HG02763 (cell line): ENCODE data around the gene IQCM.

Experiments used
- ATAC-seq: cut with Tn5 transposase; IDR thresholded peaks from one replicate; pipeline ENCODE4 v1.9.1; 2021; ENCODE audit warnings: mild to moderate bottlenecking, moderate library complexity; ENCODE audit not compliant: unreplicated experiment

Gene IQCM

GRCh38 chr4:149713031-149713430 lies 102.6 kb downstream of the IQCM start:
- no peak for ATAC-seq

GRCh38 chr4:149711593-149712365 lies 103.9 kb downstream of the IQCM start:
- ATAC-seq: no peak

GRCh38 chr4:149709640-149710039 lies 106.0 kb downstream of the IQCM start:
- ATAC-seq: no peak

DNA sequence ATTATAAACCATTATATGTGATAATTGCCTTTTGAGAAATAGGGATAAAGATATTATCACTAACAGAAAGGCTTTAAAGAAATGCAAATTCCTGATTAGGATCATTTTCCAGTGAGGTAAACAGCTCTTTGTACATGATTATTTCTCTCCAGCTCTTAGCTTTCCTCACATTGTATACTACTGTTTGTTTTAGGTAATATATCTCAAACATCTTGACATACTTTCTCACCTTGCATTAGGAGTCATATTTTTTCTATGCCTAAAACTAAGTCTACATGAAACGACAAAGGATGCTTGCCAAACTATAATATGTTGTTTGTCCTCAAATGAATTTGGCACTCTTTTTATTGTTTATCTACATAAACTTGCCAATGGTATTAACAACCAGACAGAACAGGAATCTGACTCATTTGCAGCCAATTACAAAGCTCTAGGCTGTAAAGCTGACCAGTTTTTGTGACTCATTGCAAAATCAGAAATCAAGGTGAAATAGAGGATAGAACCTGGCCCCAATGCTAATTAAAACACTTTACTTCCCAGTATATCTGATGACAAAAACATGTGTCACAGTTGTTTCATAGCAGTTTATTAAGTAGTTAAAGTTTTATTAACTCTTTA lies 107.0 kb downstream of the IQCM start:
- no peak for ATAC-seq

DNA sequence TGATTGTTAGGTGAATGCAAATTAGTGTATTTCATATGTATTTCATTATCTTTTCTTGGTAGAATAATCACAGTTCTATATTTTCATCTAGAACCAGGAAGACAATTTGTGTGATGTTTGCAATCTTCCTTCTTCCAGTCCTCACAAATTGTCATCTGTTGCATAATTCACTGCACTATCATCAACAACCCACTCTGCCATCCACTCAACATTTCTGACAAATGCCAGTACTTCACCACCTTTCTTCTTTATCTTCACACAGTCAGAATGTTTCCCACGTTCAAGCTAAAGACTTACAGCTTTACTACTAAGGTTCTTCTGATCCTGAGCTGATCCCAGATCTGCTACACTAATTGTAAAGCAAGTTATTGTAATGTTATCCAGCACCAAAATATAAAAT lies 107.8 kb downstream of the IQCM start:
- ATAC-seq: no peak

DNA sequence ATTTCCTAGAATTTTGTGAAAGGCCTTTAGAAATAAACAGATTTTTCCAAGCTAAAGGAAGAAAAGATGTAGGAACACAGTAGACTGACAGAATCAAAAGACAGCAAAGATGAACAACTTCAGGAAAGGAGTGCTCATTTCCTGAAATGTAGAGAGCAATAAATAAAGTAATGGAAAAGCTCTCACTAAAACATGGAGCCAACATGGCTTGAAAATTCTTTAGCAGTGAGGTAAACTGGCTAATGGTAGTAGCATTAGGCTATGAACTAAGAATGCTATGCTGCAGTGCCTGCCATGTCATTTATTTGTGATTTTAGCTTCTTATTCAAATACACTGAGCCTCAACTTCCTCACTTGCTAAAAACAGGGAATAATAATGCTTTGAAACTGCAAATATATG lies 108.7 kb downstream of the IQCM start:
- ATAC-seq: no peak

GRCh38 chr4:149702414-149703293 lies 113.0 kb downstream of the IQCM start:
- no peak for ATAC-seq

GRCh38 chr4:149701435-149702156 lies 114.0 kb downstream of the IQCM start:
- no peak for ATAC-seq

GRCh38 chr4:149700272-149700671 lies 115.4 kb downstream of the IQCM start:
- no peak for ATAC-seq

GRCh38 chr4:149699642-149700041 lies 116.0 kb downstream of the IQCM start:
- ATAC-seq: no peak

DNA sequence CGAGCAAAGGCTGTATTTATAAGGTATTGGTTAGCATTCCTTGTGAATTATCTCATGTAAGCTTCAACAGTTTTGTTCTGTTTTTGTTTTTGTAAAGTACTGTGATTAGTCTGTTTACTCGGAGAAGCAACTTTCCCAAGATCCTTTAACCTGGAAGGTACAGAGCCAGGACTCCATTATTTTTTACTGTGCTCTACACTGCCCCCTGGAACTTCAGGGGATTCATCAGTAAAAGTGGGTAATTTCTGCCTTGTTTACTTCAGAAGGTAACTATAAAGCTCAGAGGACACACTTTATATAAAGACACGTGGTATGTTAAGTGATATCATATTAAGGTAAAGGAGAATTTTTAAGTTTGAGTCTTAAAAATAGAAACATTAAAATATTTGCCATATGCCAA lies 124.9 kb downstream of the IQCM start:
- no peak for ATAC-seq

DNA sequence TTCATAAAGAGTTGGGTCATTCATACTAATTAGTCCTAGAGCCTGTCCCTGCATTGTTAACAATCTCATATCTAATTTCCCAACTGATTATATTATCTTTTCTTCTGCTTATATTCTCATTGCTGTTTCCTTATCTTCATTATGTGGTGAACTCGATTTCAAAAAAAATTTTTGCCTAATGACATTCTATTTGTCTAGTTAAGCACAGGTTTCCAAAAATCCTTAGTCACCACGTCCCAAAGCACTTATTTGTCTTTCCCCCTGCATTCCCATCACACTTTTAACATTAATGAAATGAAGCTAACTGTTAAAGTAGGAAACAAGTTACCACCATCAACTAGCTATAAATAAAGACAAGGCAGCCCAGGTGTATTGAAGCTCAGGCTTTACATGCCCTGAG lies 131.1 kb downstream of the IQCM start:
- no peak for ATAC-seq

- peak; percentile 70 for ATAC-seq
Observed at GRCh38 chr4:149676076-149676475, 139.6 kb downstream of the IQCM start.

DNA sequence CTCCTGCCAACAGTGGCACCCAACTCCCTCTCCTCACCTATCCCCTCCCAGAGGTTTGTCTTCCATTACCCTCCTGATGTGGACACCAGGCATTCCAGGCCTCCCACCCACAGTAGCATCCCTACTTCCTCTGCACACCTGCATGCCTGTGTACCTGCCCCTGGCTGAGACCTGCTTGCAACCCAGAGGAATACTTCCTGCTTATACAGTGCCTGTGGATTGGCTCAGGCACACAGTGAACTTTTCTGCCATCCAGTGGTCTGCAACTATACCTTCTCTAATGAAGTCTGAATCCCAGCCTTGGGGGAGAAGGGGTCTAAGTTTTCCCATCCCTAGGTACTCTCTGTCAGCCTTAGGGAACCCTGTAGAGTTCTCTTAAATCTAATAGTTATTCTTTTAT lies 169.9 kb downstream of the IQCM start:
- ATAC-seq: no peak

GRCh38 chr4:149638073-149638472 lies 177.6 kb downstream of the IQCM start:
- ATAC-seq: no peak

GRCh38 chr4:149634368-149634767 lies 181.3 kb downstream of the IQCM start:
- no peak for ATAC-seq

DNA sequence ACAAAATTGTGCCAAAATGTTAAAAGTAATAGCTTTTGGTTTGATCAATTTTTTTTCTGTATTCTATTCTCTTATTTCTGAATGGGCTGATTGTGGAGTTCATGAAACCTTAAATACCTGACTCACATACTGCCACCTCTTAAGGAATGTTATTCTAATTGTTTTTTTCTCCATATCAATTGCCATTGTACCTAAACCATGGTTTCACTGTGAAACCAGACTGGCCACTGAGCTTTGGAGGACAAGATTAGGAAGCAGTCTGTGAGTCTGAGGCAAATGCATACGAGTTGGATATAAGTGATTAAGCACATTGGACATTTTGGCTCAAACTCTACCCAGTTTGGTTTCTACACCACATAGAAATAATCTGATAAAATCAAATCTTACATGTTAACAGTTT lies 184.0 kb downstream of the IQCM start:
- ATAC-seq: no peak

DNA sequence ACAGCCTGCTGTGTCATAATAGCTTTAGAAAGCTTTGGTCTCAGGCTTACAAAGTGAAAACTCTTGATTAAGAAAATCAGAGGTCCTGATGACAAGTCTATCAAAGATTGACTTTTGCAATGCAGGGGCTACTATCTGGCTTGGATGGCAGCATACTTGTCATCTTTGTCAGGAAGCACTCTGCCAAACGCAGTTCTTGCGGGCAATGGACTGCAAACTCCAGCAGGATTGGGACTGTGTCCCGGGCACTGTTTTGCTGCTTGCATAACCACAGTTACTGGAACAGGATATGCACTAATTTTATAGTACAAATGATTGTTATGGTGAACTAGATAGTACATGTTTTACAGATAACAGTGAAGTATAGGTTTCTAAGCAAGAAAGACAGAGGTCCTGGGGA lies 185.6 kb downstream of the IQCM start:
- no peak for ATAC-seq

- no peak for ATAC-seq
Observed at GRCh38 chr4:149605601-149606378, 209.9 kb downstream of the IQCM start.

DNA sequence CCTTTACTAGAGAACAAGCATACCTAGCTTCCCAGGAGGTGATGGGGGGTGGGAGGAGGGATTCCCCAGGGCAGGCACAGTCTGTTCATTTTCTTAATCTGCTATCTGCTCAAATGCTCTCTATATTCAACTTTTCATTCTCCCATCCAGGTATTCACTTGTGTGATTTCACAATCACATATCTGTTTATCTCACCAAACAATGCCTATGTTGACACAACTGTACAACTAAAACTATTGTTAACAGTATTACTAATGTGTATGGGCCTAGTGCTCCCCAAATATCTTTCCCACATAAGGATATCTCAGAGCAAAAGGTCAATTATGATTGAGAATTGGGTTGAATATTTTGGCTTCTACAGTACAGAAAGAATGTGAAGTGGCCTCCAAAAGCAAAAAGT lies 210.8 kb downstream of the IQCM start:
- no peak for ATAC-seq
